Measurements from ENCODE around the gene BCL7B. TPM values are rescaled to one million over a fixed set of nuclear protein-coding genes. Genes with fewer than 3 reads are reported as not detected.

Gene BCL7B
- total and polyA plus RNA-seq, 2 of the 13 experiments (the other 11 are each of a cell fraction or from before 2014, with no cell fraction given): 24.3 to 38.2 TPM

DNA sequence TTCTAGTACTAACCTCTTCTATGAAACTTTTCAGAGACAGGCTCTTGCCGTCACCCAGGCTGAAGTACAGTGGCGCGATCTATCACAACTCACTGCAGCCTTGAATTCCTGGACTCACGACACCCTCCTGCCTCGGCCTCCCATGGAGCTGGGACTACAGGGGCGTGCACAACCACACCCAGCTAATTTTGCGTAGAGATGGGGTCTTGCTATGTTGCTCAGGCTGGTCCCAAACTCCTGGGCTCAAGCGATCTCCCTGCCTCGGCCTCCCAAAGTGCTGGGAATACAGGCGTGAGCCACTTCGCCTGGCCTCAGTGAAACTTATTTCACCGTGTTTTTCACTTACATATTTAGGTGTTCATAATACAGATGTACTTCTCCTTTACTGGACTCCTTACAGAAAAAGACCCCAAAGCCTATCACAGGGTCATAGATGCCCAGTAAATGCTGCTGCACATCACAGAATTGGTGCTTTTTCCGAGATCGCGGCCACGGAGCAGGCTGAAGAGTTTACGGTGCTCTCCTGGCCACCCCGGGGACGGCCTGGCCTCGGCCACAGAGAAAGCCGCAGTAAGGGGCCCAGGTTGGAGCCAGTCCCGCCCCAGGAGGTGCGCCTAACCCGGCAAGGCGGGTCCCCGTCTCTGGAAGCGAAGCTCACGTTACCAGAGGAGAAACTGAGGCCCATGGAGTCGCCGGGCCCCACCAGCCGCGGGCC is 20.3 kb upstream of the BCL7B start (continued):
- TF ChIP-seq, protein P1, sequence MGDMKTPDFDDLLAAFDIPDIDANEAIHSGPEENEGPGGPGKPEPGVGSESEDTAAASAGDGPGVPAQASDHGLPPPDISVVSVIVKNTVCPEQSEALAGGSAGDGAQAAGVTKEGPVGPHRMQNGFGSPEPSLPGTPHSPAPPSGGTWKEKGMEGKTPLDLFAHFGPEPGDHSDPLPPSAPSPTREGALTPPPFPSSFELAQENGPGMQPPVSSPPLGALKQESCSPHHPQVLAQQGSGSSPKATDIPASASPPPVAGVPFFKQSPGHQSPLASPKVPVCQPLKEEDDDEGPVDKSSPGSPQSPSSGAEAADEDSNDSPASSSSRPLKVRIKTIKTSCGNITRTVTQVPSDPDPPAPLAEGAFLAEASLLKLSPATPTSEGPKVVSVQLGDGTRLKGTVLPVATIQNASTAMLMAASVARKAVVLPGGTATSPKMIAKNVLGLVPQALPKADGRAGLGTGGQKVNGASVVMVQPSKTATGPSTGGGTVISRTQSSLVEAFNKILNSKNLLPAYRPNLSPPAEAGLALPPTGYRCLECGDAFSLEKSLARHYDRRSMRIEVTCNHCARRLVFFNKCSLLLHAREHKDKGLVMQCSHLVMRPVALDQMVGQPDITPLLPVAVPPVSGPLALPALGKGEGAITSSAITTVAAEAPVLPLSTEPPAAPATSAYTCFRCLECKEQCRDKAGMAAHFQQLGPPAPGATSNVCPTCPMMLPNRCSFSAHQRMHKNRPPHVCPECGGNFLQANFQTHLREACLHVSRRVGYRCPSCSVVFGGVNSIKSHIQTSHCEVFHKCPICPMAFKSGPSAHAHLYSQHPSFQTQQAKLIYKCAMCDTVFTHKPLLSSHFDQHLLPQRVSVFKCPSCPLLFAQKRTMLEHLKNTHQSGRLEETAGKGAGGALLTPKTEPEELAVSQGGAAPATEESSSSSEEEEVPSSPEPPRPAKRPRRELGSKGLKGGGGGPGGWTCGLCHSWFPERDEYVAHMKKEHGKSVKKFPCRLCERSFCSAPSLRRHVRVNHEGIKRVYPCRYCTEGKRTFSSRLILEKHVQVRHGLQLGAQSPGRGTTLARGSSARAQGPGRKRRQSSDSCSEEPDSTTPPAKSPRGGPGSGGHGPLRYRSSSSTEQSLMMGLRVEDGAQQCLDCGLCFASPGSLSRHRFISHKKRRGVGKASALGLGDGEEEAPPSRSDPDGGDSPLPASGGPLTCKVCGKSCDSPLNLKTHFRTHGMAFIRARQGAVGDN (CRISPR knock-in tag; IDR thresholded peaks at IDR 0.05): no peak
- TF ChIP-seq ZNF749 (CRISPR knock-in tag; IDR thresholded peaks at IDR 0.05; ENCODE audit: borderline replicate concordance): no peak
- no peak for TF ChIP-seq AGO2 (optimal IDR thresholded peaks at IDR 0.05; ENCODE audit: low read depth, low read length)
- TF ChIP-seq, protein P2, sequence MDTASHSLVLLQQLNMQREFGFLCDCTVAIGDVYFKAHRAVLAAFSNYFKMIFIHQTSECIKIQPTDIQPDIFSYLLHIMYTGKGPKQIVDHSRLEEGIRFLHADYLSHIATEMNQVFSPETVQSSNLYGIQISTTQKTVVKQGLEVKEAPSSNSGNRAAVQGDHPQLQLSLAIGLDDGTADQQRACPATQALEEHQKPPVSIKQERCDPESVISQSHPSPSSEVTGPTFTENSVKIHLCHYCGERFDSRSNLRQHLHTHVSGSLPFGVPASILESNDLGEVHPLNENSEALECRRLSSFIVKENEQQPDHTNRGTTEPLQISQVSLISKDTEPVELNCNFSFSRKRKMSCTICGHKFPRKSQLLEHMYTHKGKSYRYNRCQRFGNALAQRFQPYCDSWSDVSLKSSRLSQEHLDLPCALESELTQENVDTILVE (CRISPR knock-in tag; IDR thresholded peaks at IDR 0.05): no peak
- TF ChIP-seq, protein P3, sequence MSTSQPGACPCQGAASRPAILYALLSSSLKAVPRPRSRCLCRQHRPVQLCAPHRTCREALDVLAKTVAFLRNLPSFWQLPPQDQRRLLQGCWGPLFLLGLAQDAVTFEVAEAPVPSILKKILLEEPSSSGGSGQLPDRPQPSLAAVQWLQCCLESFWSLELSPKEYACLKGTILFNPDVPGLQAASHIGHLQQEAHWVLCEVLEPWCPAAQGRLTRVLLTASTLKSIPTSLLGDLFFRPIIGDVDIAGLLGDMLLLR (CRISPR knock-in tag; IDR thresholded peaks at IDR 0.05): no peak
- TF ChIP-seq MAF1 (CRISPR knock-in tag; IDR thresholded peaks at IDR 0.05; ENCODE audit: borderline replicate concordance): no peak
- no peak for TF ChIP-seq PRMT3 (CRISPR knock-in tag; IDR thresholded peaks at IDR 0.05; ENCODE audit: borderline replicate concordance, low read depth)
- TF ChIP-seq, protein P4, sequence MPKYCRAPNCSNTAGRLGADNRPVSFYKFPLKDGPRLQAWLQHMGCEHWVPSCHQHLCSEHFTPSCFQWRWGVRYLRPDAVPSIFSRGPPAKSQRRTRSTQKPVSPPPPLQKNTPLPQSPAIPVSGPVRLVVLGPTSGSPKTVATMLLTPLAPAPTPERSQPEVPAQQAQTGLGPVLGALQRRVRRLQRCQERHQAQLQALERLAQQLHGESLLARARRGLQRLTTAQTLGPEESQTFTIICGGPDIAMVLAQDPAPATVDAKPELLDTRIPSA (CRISPR knock-in tag; IDR thresholded peaks at IDR 0.05; ENCODE audit: borderline replicate concordance): no peak
- peak; percentile 88 for TF ChIP-seq ZNF121 (CRISPR knock-in tag; IDR thresholded peaks at IDR 0.05)
- TF ChIP-seq, protein P5, sequence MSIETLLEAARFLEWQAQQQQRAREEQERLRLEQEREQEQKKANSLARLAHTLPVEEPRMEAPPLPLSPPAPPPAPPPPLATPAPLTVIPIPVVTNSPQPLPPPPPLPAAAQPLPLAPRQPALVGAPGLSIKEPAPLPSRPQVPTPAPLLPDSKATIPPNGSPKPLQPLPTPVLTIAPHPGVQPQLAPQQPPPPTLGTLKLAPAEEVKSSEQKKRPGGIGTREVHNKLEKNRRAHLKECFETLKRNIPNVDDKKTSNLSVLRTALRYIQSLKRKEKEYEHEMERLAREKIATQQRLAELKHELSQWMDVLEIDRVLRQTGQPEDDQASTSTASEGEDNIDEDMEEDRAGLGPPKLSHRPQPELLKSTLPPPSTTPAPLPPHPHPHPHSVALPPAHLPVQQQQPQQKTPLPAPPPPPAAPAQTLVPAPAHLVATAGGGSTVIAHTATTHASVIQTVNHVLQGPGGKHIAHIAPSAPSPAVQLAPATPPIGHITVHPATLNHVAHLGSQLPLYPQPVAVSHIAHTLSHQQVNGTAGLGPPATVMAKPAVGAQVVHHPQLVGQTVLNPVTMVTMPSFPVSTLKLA (IDR thresholded peaks at IDR 0.05): no peak
- no peak for TF ChIP-seq ZMYM3 (CRISPR knock-in tag; IDR thresholded peaks at IDR 0.05)
- TF ChIP-seq, protein P6, sequence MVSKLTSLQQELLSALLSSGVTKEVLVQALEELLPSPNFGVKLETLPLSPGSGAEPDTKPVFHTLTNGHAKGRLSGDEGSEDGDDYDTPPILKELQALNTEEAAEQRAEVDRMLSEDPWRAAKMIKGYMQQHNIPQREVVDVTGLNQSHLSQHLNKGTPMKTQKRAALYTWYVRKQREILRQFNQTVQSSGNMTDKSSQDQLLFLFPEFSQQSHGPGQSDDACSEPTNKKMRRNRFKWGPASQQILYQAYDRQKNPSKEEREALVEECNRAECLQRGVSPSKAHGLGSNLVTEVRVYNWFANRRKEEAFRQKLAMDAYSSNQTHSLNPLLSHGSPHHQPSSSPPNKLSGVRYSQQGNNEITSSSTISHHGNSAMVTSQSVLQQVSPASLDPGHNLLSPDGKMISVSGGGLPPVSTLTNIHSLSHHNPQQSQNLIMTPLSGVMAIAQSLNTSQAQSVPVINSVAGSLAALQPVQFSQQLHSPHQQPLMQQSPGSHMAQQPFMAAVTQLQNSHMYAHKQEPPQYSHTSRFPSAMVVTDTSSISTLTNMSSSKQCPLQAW (CRISPR knock-in tag; IDR thresholded peaks at IDR 0.05): 0 out of 2 replicates have a peak, but pooled peaks have one; percentile 21
- TF ChIP-seq, protein P7, sequence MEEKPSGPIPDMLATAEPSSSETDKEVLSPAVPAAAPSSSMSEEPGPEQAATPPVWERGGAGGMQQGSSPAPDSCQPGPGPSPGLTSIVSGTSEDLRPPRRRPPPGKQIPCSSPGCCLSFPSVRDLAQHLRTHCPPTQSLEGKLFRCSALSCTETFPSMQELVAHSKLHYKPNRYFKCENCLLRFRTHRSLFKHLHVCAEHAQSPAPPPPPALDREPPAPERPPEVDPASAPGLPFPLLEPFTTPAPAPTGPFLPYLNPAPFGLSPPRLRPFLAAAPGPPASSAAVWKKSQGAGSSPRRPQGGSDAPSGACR (CRISPR knock-in tag; IDR thresholded peaks at IDR 0.05): no peak
- TF ChIP-seq NR2C2 (CRISPR knock-in tag; IDR thresholded peaks at IDR 0.05; ENCODE audit: borderline replicate concordance): no peak
- TF ChIP-seq, protein P8, sequence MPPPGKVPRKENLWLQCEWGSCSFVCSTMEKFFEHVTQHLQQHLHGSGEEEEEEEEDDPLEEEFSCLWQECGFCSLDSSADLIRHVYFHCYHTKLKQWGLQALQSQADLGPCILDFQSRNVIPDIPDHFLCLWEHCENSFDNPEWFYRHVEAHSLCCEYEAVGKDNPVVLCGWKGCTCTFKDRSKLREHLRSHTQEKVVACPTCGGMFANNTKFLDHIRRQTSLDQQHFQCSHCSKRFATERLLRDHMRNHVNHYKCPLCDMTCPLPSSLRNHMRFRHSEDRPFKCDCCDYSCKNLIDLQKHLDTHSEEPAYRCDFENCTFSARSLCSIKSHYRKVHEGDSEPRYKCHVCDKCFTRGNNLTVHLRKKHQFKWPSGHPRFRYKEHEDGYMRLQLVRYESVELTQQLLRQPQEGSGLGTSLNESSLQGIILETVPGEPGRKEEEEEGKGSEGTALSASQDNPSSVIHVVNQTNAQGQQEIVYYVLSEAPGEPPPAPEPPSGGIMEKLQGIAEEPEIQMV (CRISPR knock-in tag; IDR thresholded peaks at IDR 0.05; ENCODE audit: low read depth): no peak
